GM21360 (cell line): ENCODE measurements around the gene MAPK7.

Source experiments
- ATAC-seq: cut with Tn5 transposase; IDR thresholded peaks from one replicate; pipeline ENCODE4 v1.9.1; 2021; ENCODE audit warnings: mild to moderate bottlenecking, moderate library complexity; ENCODE audit not compliant: unreplicated experiment

The MAPK7 gene

GRCh38 chr17:19414396-19415280, 36.3 kb downstream of the MAPK7 start:
- no peak for ATAC-seq

- ATAC-seq = no peak
Observed at GRCh38 chr17:19415311-19415710, 37.0 kb downstream of the MAPK7 start.

GRCh38 chr17:19415806-19416775, 37.8 kb downstream of the MAPK7 start:
- no peak for ATAC-seq

- ATAC-seq = no peak
Observed at GRCh38 chr17:19417611-19418010, 39.3 kb downstream of the MAPK7 start.

GRCh38 chr17:19418251-19418992, 40.1 kb downstream of the MAPK7 start:
- no peak for ATAC-seq

GRCh38 chr17:19421219-19421618, 42.9 kb downstream of the MAPK7 start:
- ATAC-seq = no peak

- no peak for ATAC-seq
Observed at GRCh38 chr17:19421926-19422325, 43.6 kb downstream of the MAPK7 start.

- ATAC-seq = no peak
Observed at GRCh38 chr17:19424934-19425868, 46.9 kb downstream of the MAPK7 start.

GRCh38 chr17:19426631-19427030, 48.3 kb downstream of the MAPK7 start:
- ATAC-seq = no peak

GRCh38 chr17:19431691-19432090, 53.4 kb downstream of the MAPK7 start:
- ATAC-seq = no peak
